ENCODE measurements around the gene DSCAML1. TPM values are rescaled to one million over a fixed set of nuclear protein-coding genes. Genes with fewer than 3 reads are reported as not detected.

Gene DSCAML1
- total and polyA plus RNA-seq, 7 donors: 0.04 to 0.52 (median 0.06) TPM

DNA sequence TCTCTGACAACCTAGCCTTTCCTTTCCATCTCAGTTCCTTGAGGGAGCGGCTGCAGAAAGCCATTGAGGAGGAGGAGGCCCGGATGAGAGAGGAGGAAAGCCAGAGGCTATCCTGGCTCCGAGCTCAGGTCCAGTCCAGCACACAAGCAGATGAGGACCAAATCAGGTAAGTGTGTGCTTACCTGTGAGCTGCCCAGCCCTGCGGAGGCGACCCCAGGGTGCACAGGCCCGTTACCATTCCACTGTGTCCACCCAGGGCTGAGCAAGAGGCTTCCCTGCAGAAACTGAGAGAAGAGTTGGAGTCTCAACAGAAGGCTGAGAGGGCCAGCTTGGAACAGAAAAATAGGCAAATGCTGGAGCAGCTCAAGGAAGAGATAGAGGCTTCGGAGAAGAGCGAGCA is 406.3 kb downstream of the DSCAML1 start:
- no peak for DNase-seq
- no peaks in the 10 kb centered on the region for H3K27me3 ChIP-seq (ENCODE audit: insufficient read depth in 3 of 3, low read length in 2 of 3)
- H3K27ac ChIP-seq: no peak overlapping the region
- no peak for ATAC-seq
- no peaks in the 10 kb centered on the region for H3K4me1 ChIP-seq
- WGBS, 3 donors: 95 to 96% (median 95%) methylated on average over 8 of the region's 8 CpGs
- no peak for TF ChIP-seq CTCF (IDR thresholded peaks at IDR 0.05)
- intact Hi-C loops (cut with DNase I): no loop called here
- H3K36me3 ChIP-seq (ENCODE audit: insufficient read depth in 1 of 2, low read depth in 1 of 2): peaks cover 0 to 77% of the 10 kb centered on the region in 2 donors
- H3K9me3 ChIP-seq: no peaks in the 10 kb centered on the region
- H3K4me3 ChIP-seq: no peak overlapping the region

- no peak for DNase-seq
- H3K36me3 ChIP-seq (ENCODE audit: insufficient read depth in 1 of 2, low read depth in 1 of 2): peaks cover 0 to 65% of the 10 kb centered on the region in 2 donors
- no peaks in the 10 kb centered on the region for H3K4me1 ChIP-seq
- TF ChIP-seq CTCF (IDR thresholded peaks at IDR 0.05): no peak
- no peak overlapping the region for H3K27ac ChIP-seq
- no peak overlapping the region for H3K4me3 ChIP-seq
- intact Hi-C loops (cut with DNase I): no loop called here
- 87 to 91% (median 91%) methylated on average over 3 of the region's 3 CpGs for WGBS, 3 donors
- no peaks in the 10 kb centered on the region for H3K9me3 ChIP-seq
- ATAC-seq: no peak
- no peaks in the 10 kb centered on the region for H3K27me3 ChIP-seq (ENCODE audit: insufficient read depth in 3 of 3, low read length in 2 of 3)
Measured at GRCh38 chr11:117387992-117388755, 408.8 kb downstream of the DSCAML1 start.

GRCh38 chr11:117385906-117386305 is 411.1 kb downstream of the DSCAML1 start:
- H3K36me3 ChIP-seq (ENCODE audit: insufficient read depth in 1 of 2, low read depth in 1 of 2): peaks cover 0 to 65% of the 10 kb centered on the region in 2 donors
- TF ChIP-seq CTCF (IDR thresholded peaks at IDR 0.05): no peak
- DNase-seq: no peak

GRCh38 chr11:117385471-117385870 is 411.5 kb downstream of the DSCAML1 start:
- 92 to 97% (median 96%) methylated on average over 3 of the region's 3 CpGs for WGBS, 3 donors
- no peak for DNase-seq
- no peaks in the 10 kb centered on the region for H3K27me3 ChIP-seq (ENCODE audit: insufficient read depth in 3 of 3, low read length in 2 of 3)
- no peak for ATAC-seq
- H3K27ac ChIP-seq: no peak overlapping the region
- no peak for TF ChIP-seq CTCF (IDR thresholded peaks at IDR 0.05)
- H3K36me3 ChIP-seq (ENCODE audit: insufficient read depth in 1 of 2, low read depth in 1 of 2): peaks cover 0 to 65% of the 10 kb centered on the region in 2 donors
- no peak overlapping the region for H3K4me3 ChIP-seq
- intact Hi-C loops (cut with DNase I): no loop called here
- no peaks in the 10 kb centered on the region for H3K9me3 ChIP-seq
- no peaks in the 10 kb centered on the region for H3K4me1 ChIP-seq

More at GRCh38 chr11:117385906-117386305, 411.1 kb downstream of the DSCAML1 start:
- intact Hi-C loops (cut with DNase I): no loop called here
- ATAC-seq: no peak
- no peaks in the 10 kb centered on the region for H3K4me1 ChIP-seq
- no peaks in the 10 kb centered on the region for H3K9me3 ChIP-seq
- WGBS, 3 donors: 94 to 99% (median 98%) methylated on average over 9 of the region's 9 CpGs
- H3K27ac ChIP-seq: no peak overlapping the region
- no peaks in the 10 kb centered on the region for H3K27me3 ChIP-seq (ENCODE audit: insufficient read depth in 3 of 3, low read length in 2 of 3)
- no peak overlapping the region for H3K4me3 ChIP-seq

Measured in psoas muscle (tissue), 8 donors.